DOHH2 (cell line): ENCODE measurements around the gene ENTPD3.

Source experiments
- H3F3A ChIP-seq: fragments of 200-600 bp; sonication (generic), shearing (Covaris generic); 2 replicates; pipeline ENCODE4 v1.6.0; 2016; ENCODE audit warnings: antibody characterized with exemption, mild to moderate bottlenecking; ENCODE audit not compliant: control insufficient read depth, insufficient read depth
- H3K27ac ChIP-seq: fragments of 200-600 bp; sonication (generic); 2 replicates; pipeline ENCODE4 v1.5.1; 2014; ENCODE audit warnings: low read depth, mild to moderate bottlenecking, low read length, moderate library complexity
- H3K27me3 ChIP-seq: fragments of 200-600 bp; sonication (generic); 2 replicates; pipeline ENCODE4 v1.6.1; 2014; ENCODE audit warnings: mild to moderate bottlenecking, low read length, mixed read lengths; ENCODE audit not compliant: control insufficient read depth
- H3K36me3 ChIP-seq: fragments of 200-600 bp; sonication (generic); 2 replicates; pipeline ENCODE4 v1.6.1; 2014; ENCODE audit warnings: mild to moderate bottlenecking, low read length, moderate library complexity, mixed read lengths; ENCODE audit not compliant: control insufficient read depth
- H3K4me1 ChIP-seq: fragments of 200-600 bp; sonication (generic); 2 replicates; pipeline ENCODE4 v1.6.1; 2014; ENCODE audit warnings: mild to moderate bottlenecking, low read length, mixed read lengths; ENCODE audit not compliant: control insufficient read depth
- H3K4me2 ChIP-seq: fragments of 200-600 bp; sonication (generic); 2 replicates; pipeline ENCODE4 v1.6.0; 2014; ENCODE audit warnings: mild to moderate bottlenecking, low read length, moderate library complexity
- H3K4me3 ChIP-seq: fragments of 200-600 bp; sonication (generic); 2 replicates; pipeline ENCODE4 v1.5.1; 2014; ENCODE audit warnings: mild to moderate bottlenecking, low read length, mixed read lengths
- H3K79me2 ChIP-seq: fragments of 200-600 bp; sonication (generic); 2 replicates; pipeline ENCODE4 v1.6.1; 2014; ENCODE audit warnings: mild to moderate bottlenecking, low read length, mixed read lengths; ENCODE audit not compliant: control insufficient read depth
- H3K9me2 ChIP-seq: fragments of 200-600 bp; sonication (generic); replicated peaks from 2 replicates; pipeline ENCODE4 v1.6.1; 2014; ENCODE audit warnings: mild to moderate bottlenecking, low read length, mixed read lengths; ENCODE audit not compliant: control insufficient read depth
- H3K9me3 ChIP-seq: fragments of 200-600 bp; sonication (generic); 2 replicates; pipeline ENCODE4 v1.6.1; 2014; ENCODE audit warnings: antibody characterized with exemption, low read length, mixed read lengths; ENCODE audit not compliant: control insufficient read depth, insufficient read depth
- H4K20me1 ChIP-seq: fragments of 200-600 bp; sonication (generic); 2 replicates; pipeline ENCODE4 v1.6.0; 2014; ENCODE audit warnings: low read depth, mild to moderate bottlenecking, antibody characterized with exemption, low read length, moderate library complexity; ENCODE audit not compliant: control insufficient read depth, insufficient read depth
- CTCF ChIP-seq: fragments of 200-600 bp; sonication (generic); IDR thresholded peaks from one replicate; pipeline ENCODE4 v1.5.1; 2014; ENCODE audit warnings: antibody characterized with exemption, mild to moderate bottlenecking, low read depth, low read length; ENCODE audit not compliant: poor library complexity, severe bottlenecking
- EZH2phosphoT487 ChIP-seq: fragments of 200-600 bp; sonication (generic); IDR thresholded peaks from 2 replicates; pipeline ENCODE4 v1.6.1; 2017; ENCODE audit warnings: borderline replicate concordance, mild to moderate bottlenecking, antibody characterized with exemption, low read length, moderate library complexity, mixed read lengths

Gene ENTPD3

GRCh38 chr3:40363674-40364073 is 23.3 kb upstream of the ENTPD3 start:
- TF ChIP-seq CTCF: no peak
- no peak for TF ChIP-seq EZH2phosphoT487
- Histone ChIP-seq H3K79me2 (no peaks in the 10 kb centered on the region), H3K27ac (no peak overlapping the region), H3F3A (no peaks in the 10 kb centered on the region), H4K20me1 (no peaks in the 10 kb centered on the region), H3K9me2 (no peaks in the 10 kb centered on the region), H3K4me3 (no peak overlapping the region), H3K36me3 (no peaks in the 10 kb centered on the region), H3K27me3 (no peaks in the 10 kb centered on the region), H3K4me2 (no peak overlapping the region), H3K9me3 (no peaks in the 10 kb centered on the region), H3K4me1 (no peaks in the 10 kb centered on the region)

- no peaks in the 10 kb centered on the region for H3K9me2 ChIP-seq
- H3K4me1 ChIP-seq: no peaks in the 10 kb centered on the region
- no peak overlapping the region for H3K27ac ChIP-seq
- no peaks in the 10 kb centered on the region for H4K20me1 ChIP-seq
- no peaks in the 10 kb centered on the region for H3F3A ChIP-seq
- H3K36me3 ChIP-seq: no peaks in the 10 kb centered on the region
- H3K79me2 ChIP-seq: no peaks in the 10 kb centered on the region
- H3K4me3 ChIP-seq: no peak overlapping the region
- no peaks in the 10 kb centered on the region for H3K27me3 ChIP-seq
- TF ChIP-seq CTCF: no peak
- no peak for TF ChIP-seq EZH2phosphoT487
- H3K9me3 ChIP-seq: no peaks in the 10 kb centered on the region
- no peak overlapping the region for H3K4me2 ChIP-seq
Observed at GRCh38 chr3:40366203-40367162, 20.5 kb upstream of the ENTPD3 start.

- Histone ChIP-seq H3K79me2 (no peaks in the 10 kb centered on the region), H3K4me2 (no peak overlapping the region), H3K27me3 (no peaks in the 10 kb centered on the region), H3K27ac (no peak overlapping the region), H3K4me3 (no peak overlapping the region), H3K36me3 (no peaks in the 10 kb centered on the region), H3K9me3 (no peaks in the 10 kb centered on the region), H3F3A (no peaks in the 10 kb centered on the region), H3K4me1 (no peaks in the 10 kb centered on the region), H3K9me2 (no peaks in the 10 kb centered on the region), H4K20me1 (no peaks in the 10 kb centered on the region)
- TF ChIP-seq CTCF: no peak
- TF ChIP-seq EZH2phosphoT487: no peak
Observed at GRCh38 chr3:40369716-40370115, 17.3 kb upstream of the ENTPD3 start.
